ENCODE measurements around the gene GNAI3. TPM values are rescaled to one million over a fixed set of nuclear protein-coding genes. Genes with fewer than 3 reads are reported as not detected.

Gene GNAI3
- total RNA-seq, 1 experiment from 2014 or later = 6.8 TPM

GRCh38 chr1:109535971-109536491 is 12.4 kb upstream of the GNAI3 start:
- Histone ChIP-seq H2AFZ (ENCODE audit: low read length) (no peak overlapping the region), H4K20me1 (ENCODE audit: low read length) (no peaks in the 10 kb centered on the region), H3K9me3 (ENCODE audit: low read length) (no peaks in the 10 kb centered on the region), H3K4me1 (ENCODE audit: insufficient read depth, low read length) (no peaks in the 10 kb centered on the region), H3K4me3 (ENCODE audit: low read length) (no peak overlapping the region), H3K9ac (ENCODE audit: low read length) (no peak overlapping the region), H3K9me2 (replicated peaks; ENCODE audit: low read length) (no peaks in the 10 kb centered on the region), H3K27ac (ENCODE audit: low read length) (no peak overlapping the region), H3K27me3 (ENCODE audit: low read length) (no peaks in the 10 kb centered on the region), H3K4me2 (ENCODE audit: low read length) (no peak overlapping the region), H3K36me3 (ENCODE audit: low read depth, low read length) (no peaks in the 10 kb centered on the region), H3K79me2 (ENCODE audit: low read length) (no peaks in the 10 kb centered on the region), H3F3A (ENCODE audit: low read length, unreplicated experiment) (no peaks in the 10 kb centered on the region)
- TF ChIP-seq CTCF (conservative IDR thresholded peaks at IDR 0.05; ENCODE audit: low read depth, low read length) (no peak), EZH2phosphoT487 (IDR thresholded peaks at IDR 0.05; ENCODE audit: borderline replicate concordance, low read length) (no peak)
- CTCF ChIA-PET = interaction anchor here (0.7 kb wide), 1 partner anchor 46 kb away, joined by 3 read pairs; no protein-coding TSS in a partner anchor
- BruUV-seq (replicated peaks) = no TSS peak
- DNase-seq (no peak), ATAC-seq (no peak)
- intact Hi-C loops (cut with micrococcal nuclease) = no loop called here
- POLR2A ChIA-PET (ENCODE audit: unreplicated experiment) = no interaction called here

GRCh38 chr1:109537450-109538178 is 10.8 kb upstream of the GNAI3 start:
- H3K27ac ChIP-seq (ENCODE audit: low read length) = no peak overlapping the region
- no peak for ATAC-seq
- H2AFZ ChIP-seq (ENCODE audit: low read length) = no peak overlapping the region
- H3K79me2 ChIP-seq (ENCODE audit: low read length) = no peaks in the 10 kb centered on the region
- no peaks in the 10 kb centered on the region for H3K27me3 ChIP-seq (ENCODE audit: low read length)
- H3K4me1 ChIP-seq (ENCODE audit: insufficient read depth, low read length) = no peaks in the 10 kb centered on the region
- H3K36me3 ChIP-seq (ENCODE audit: low read depth, low read length) = no peaks in the 10 kb centered on the region
- intact Hi-C loops (cut with micrococcal nuclease) = no loop called here
- H3K9me3 ChIP-seq (ENCODE audit: low read length) = no peaks in the 10 kb centered on the region
- H3K4me3 ChIP-seq (ENCODE audit: low read length) = no peak overlapping the region
- TF ChIP-seq EZH2phosphoT487 (IDR thresholded peaks at IDR 0.05; ENCODE audit: borderline replicate concordance, low read length) (no peak), EZH2 (IDR thresholded peaks at IDR 0.05; ENCODE audit: low read length, unreplicated experiment) (no peak), CTCF (conservative IDR thresholded peaks at IDR 0.05; ENCODE audit: low read depth, low read length) (no peak)
- POLR2A ChIA-PET (ENCODE audit: unreplicated experiment) = no interaction called here
- CTCF ChIA-PET = no interaction called here
- no peaks in the 10 kb centered on the region for H4K20me1 ChIP-seq (ENCODE audit: low read length)
- H3K9ac ChIP-seq (ENCODE audit: low read length) = no peak overlapping the region
- BruUV-seq (replicated peaks) = no TSS peak
- H3F3A ChIP-seq (ENCODE audit: low read length, unreplicated experiment) = no peaks in the 10 kb centered on the region
- no peaks in the 10 kb centered on the region for H3K9me2 ChIP-seq (replicated peaks; ENCODE audit: low read length)
- no peak overlapping the region for H3K4me2 ChIP-seq (ENCODE audit: low read length)
- no peak for DNase-seq

- DNase-seq (no peak), ATAC-seq (no peak)
- Histone ChIP-seq H3F3A (ENCODE audit: low read length, unreplicated experiment) (no peaks in the 10 kb centered on the region), H3K27me3 (ENCODE audit: low read length) (no peaks in the 10 kb centered on the region), H3K4me1 (ENCODE audit: insufficient read depth, low read length) (no peaks in the 10 kb centered on the region), H3K9me3 (ENCODE audit: low read length) (no peaks in the 10 kb centered on the region), H2AFZ (ENCODE audit: low read length) (no peak overlapping the region), H3K9ac (ENCODE audit: low read length) (no peak overlapping the region), H3K9me2 (replicated peaks; ENCODE audit: low read length) (no peaks in the 10 kb centered on the region), H4K20me1 (ENCODE audit: low read length) (no peaks in the 10 kb centered on the region), H3K4me2 (ENCODE audit: low read length) (no peak overlapping the region), H3K4me3 (ENCODE audit: low read length) (no peak overlapping the region), H3K79me2 (ENCODE audit: low read length) (no peaks in the 10 kb centered on the region), H3K27ac (ENCODE audit: low read length) (no peak overlapping the region), H3K36me3 (ENCODE audit: low read depth, low read length) (no peaks in the 10 kb centered on the region)
- no peak for TF ChIP-seq EZH2 (IDR thresholded peaks at IDR 0.05; ENCODE audit: low read length, unreplicated experiment)
- TF ChIP-seq EZH2phosphoT487 (IDR thresholded peaks at IDR 0.05; ENCODE audit: borderline replicate concordance, low read length) = no peak
- no peak for TF ChIP-seq CTCF (conservative IDR thresholded peaks at IDR 0.05; ENCODE audit: low read depth, low read length)
- intact Hi-C loops (cut with micrococcal nuclease) = no loop called here
- CTCF ChIA-PET = no interaction called here
- POLR2A ChIA-PET (ENCODE audit: unreplicated experiment) = interaction anchor here (0.6 kb wide), 1 partner anchor 101 kb away, joined by 5 read pairs; no protein-coding TSS in a partner anchor
- no TSS peak for BruUV-seq (replicated peaks)
These were observed 9.4 kb upstream of the GNAI3 start for GRCh38 chr1:109538827-109539555.

Data from PC-3 (cell line).